HFF-Myc (cell line): ENCODE data around the gene ZNF501.

Experiments
- DNase-seq: peaks from one replicate; pipeline ENCODE4 v3.0.0-alpha.2; 2011; ENCODE audit warnings: low read depth; ENCODE audit errors: extremely low read depth
- H3K4me3 ChIP-seq: replicated peaks from 2 replicates; pipeline ENCODE4 v1.5.1; 2011; ENCODE audit warnings: low read depth, mild to moderate bottlenecking, control low read depth, low read length
- CTCF ChIP-seq: IDR thresholded peaks from 2 replicates; pipeline ENCODE4 v1.5.1; 2012; ENCODE audit warnings: mild to moderate bottlenecking, low read depth, low read length, control low read depth; ENCODE audit errors: missing control alignments

Gene ZNF501

GRCh38 chr3:44762690-44763089 is 33.3 kb downstream of the ZNF501 start:
- no peak for DNase-seq
- TF ChIP-seq CTCF: no peak

GRCh38 chr3:44764248-44764647 is 34.8 kb downstream of the ZNF501 start:
- no peak overlapping the region for H3K4me3 ChIP-seq
- TF ChIP-seq CTCF: no peak
- DNase-seq: no peak

More at GRCh38 chr3:44762690-44763089, 33.3 kb downstream of the ZNF501 start:
- H3K4me3 ChIP-seq: peak overlapping the region; percentile 90

- H3K4me3 ChIP-seq: no peak overlapping the region
- DNase-seq: no peak
- TF ChIP-seq CTCF: no peak
Observed at GRCh38 chr3:44771424-44772098, 42.1 kb downstream of the ZNF501 start.

GRCh38 chr3:44772099-44772442 is 42.6 kb downstream of the ZNF501 start:
- TF ChIP-seq CTCF: no peak
- no peak for DNase-seq
- no peak overlapping the region for H3K4me3 ChIP-seq

GRCh38 chr3:44782891-44783290 is 53.5 kb downstream of the ZNF501 start:
- no peak overlapping the region for H3K4me3 ChIP-seq
- DNase-seq: no peak
- TF ChIP-seq CTCF: no peak
